ENCODE results near the gene LYRM2. TPM values are rescaled to one million over a fixed set of nuclear protein-coding genes. Genes with fewer than 3 reads are reported as not detected.

Gene LYRM2
- total RNA-seq, 1 experiment from 2014 or later, result 39.4 TPM

DNA sequence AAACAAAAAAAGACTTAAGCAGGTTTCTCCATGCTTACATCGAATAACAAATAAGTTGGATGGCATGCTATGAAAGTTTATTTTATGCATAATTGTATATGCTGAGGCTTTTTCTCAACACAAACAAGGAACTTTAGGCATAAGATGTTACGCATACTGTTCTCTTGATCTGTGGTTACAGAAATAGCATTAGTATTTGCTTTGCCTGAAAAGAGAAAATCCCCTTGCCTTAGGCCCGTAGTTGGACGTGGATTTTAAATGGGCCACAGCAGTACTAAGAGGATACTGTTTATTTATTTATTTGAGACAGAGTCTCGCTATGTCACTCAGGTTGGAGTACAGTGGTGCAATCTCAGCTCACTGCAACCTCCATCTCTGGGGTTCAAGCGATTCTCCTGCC lies 19.0 kb downstream of the LYRM2 start:
- BruUV-seq (replicated peaks), result no TSS peak
- Histone ChIP-seq H3K4me1 (ENCODE audit: control insufficient read depth, insufficient read depth, low read length) (no peaks in the 10 kb centered on the region), H3K36me3 (ENCODE audit: control insufficient read depth, insufficient read depth, low read length) (no peaks in the 10 kb centered on the region), H3K4me3 (ENCODE audit: low read depth in 2 of 2, low read length in 2 of 2) (no peak overlapping the region), H3K27ac (ENCODE audit: low read length) (no peak overlapping the region), H3K9me3 (ENCODE audit: control insufficient read depth, insufficient read depth, low read depth, low read length) (no peaks in the 10 kb centered on the region), H3K27me3 (ENCODE audit: control insufficient read depth, insufficient read depth, low read length) (no peaks in the 10 kb centered on the region)
- intact Hi-C loops (cut with micrococcal nuclease; ENCODE audit: unreplicated experiment), result no loop called here
- in situ Hi-C loops (cut with HindIII; ENCODE audit: low pct_unique_long_range_greater_than_20kb, low sequenced_read_pairs), result no loop called here
- CTCF ChIA-PET, result no interaction called here
- no peak for TF ChIP-seq POLR2AphosphoS5 (IDR thresholded peaks at IDR 0.05; ENCODE audit: low read depth, low read length)
- no peak for TF ChIP-seq TCF7L2 (IDR thresholded peaks at IDR 0.05; ENCODE audit: low read depth, low read length)
- TF ChIP-seq SIN3A (IDR thresholded peaks at IDR 0.05; ENCODE audit: borderline replicate concordance, insufficient read depth, low read depth, low read length), result no peak
- TF ChIP-seq, protein P1, sequence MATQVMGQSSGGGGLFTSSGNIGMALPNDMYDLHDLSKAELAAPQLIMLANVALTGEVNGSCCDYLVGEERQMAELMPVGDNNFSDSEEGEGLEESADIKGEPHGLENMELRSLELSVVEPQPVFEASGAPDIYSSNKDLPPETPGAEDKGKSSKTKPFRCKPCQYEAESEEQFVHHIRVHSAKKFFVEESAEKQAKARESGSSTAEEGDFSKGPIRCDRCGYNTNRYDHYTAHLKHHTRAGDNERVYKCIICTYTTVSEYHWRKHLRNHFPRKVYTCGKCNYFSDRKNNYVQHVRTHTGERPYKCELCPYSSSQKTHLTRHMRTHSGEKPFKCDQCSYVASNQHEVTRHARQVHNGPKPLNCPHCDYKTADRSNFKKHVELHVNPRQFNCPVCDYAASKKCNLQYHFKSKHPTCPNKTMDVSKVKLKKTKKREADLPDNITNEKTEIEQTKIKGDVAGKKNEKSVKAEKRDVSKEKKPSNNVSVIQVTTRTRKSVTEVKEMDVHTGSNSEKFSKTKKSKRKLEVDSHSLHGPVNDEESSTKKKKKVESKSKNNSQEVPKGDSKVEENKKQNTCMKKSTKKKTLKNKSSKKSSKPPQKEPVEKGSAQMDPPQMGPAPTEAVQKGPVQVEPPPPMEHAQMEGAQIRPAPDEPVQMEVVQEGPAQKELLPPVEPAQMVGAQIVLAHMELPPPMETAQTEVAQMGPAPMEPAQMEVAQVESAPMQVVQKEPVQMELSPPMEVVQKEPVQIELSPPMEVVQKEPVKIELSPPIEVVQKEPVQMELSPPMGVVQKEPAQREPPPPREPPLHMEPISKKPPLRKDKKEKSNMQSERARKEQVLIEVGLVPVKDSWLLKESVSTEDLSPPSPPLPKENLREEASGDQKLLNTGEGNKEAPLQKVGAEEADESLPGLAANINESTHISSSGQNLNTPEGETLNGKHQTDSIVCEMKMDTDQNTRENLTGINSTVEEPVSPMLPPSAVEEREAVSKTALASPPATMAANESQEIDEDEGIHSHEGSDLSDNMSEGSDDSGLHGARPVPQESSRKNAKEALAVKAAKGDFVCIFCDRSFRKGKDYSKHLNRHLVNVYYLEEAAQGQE (IDR thresholded peaks at IDR 0.05; ENCODE audit: insufficient read depth in 1 of 2, low read depth in 2 of 2, low read length in 1 of 2), result no peak
- TF ChIP-seq, protein P2, sequence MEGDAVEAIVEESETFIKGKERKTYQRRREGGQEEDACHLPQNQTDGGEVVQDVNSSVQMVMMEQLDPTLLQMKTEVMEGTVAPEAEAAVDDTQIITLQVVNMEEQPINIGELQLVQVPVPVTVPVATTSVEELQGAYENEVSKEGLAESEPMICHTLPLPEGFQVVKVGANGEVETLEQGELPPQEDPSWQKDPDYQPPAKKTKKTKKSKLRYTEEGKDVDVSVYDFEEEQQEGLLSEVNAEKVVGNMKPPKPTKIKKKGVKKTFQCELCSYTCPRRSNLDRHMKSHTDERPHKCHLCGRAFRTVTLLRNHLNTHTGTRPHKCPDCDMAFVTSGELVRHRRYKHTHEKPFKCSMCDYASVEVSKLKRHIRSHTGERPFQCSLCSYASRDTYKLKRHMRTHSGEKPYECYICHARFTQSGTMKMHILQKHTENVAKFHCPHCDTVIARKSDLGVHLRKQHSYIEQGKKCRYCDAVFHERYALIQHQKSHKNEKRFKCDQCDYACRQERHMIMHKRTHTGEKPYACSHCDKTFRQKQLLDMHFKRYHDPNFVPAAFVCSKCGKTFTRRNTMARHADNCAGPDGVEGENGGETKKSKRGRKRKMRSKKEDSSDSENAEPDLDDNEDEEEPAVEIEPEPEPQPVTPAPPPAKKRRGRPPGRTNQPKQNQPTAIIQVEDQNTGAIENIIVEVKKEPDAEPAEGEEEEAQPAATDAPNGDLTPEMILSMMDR (IDR thresholded peaks at IDR 0.05), result no peak
- POLR2A ChIA-PET, result no interaction called here
- DNase-seq (ENCODE audit: low read depth, low spot score), result no peak
- no peak for ATAC-seq

DNA sequence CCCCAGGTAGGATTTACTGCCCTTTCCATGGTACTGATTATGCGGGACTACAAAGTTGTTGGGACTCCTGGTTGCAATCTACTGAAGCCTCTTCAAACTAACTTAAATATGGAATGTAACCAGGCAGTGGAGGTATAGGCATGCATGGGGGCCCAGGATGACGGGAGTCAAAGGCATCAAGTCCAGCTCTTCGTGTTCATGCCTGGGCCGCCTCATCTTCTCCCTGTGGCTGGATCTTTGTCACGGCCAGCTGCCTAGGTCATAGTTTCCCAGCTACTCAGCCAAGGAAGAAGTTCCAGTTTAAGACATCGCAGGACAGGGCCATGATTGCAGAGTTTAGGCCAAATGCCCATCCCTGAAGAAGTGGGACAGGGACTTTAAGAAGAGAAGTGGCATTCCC lies 20.5 kb downstream of the LYRM2 start:
- no TSS peak for BruUV-seq (replicated peaks)
- intact Hi-C loops (cut with micrococcal nuclease; ENCODE audit: unreplicated experiment) (no loop called here), in situ Hi-C loops (cut with HindIII; ENCODE audit: low pct_unique_long_range_greater_than_20kb, low sequenced_read_pairs) (no loop called here)
- Histone ChIP-seq H3K27me3 (ENCODE audit: control insufficient read depth, insufficient read depth, low read length) (no peaks in the 10 kb centered on the region), H3K9me3 (ENCODE audit: control insufficient read depth, insufficient read depth, low read depth, low read length) (no peaks in the 10 kb centered on the region), H3K4me3 (ENCODE audit: low read depth in 2 of 2, low read length in 2 of 2) (no peak overlapping the region), H3K27ac (ENCODE audit: low read length) (no peak overlapping the region), H3K4me1 (ENCODE audit: control insufficient read depth, insufficient read depth, low read length) (no peaks in the 10 kb centered on the region), H3K36me3 (ENCODE audit: control insufficient read depth, insufficient read depth, low read length) (no peaks in the 10 kb centered on the region)
- DNase-seq (ENCODE audit: low read depth, low spot score), result no peak
- POLR2A ChIA-PET, result no interaction called here
- TF ChIP-seq SIN3A (IDR thresholded peaks at IDR 0.05; ENCODE audit: borderline replicate concordance, insufficient read depth, low read depth, low read length), result no peak
- TF ChIP-seq, protein P1 (IDR thresholded peaks at IDR 0.05; ENCODE audit: insufficient read depth in 1 of 2, low read depth in 2 of 2, low read length in 1 of 2), result no peak
- TF ChIP-seq, protein P2 (IDR thresholded peaks at IDR 0.05), result no peak
- TF ChIP-seq POLR2AphosphoS5 (IDR thresholded peaks at IDR 0.05; ENCODE audit: low read depth, low read length), result no peak
- TF ChIP-seq TCF7L2 (IDR thresholded peaks at IDR 0.05; ENCODE audit: low read depth, low read length), result no peak
- no peak for ATAC-seq
- CTCF ChIA-PET, result no interaction called here

Data from Panc1 (cell line).